Measurements from ENCODE around the gene MYO3A.

The MYO3A gene

DNA sequence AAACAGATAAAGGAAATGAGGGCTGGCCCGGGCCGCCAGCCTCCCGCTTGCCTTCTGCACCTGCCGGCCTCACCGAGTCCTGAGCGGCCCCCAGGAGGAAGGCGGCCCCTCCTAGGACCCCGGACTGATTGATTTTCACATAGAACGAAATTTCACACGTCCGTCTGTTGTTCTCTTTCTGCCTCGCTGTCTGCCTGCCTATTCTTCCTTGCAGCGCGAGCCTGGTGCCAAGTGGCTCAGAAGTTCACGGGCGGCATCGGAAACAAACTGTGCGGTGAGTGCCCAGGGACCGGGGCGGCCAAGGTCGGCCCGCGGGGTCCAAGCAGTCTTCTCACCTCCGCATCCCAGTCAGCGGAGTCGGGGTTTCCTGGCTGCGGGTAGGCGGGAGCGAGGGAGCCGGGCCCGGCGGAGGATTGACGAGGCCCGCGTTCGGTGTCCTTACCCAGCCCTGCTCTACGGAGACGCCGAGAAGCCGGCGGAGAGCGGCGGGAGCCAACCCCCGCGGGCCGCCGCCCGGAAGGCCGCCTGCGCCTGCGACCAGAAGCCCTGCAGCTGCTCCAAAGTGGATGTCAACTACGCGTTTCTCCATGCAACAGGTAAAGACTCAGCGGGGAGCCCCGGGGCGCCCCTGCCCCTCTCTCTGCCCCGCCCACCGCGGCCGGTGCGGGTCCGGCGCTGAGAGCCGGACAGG, 283.5 kb downstream of the MYO3A start:
- no peaks in the 10 kb centered on the region for H4K20me1 ChIP-seq (ENCODE audit: low read depth, low read length)
- H3K9me2 ChIP-seq (replicated peaks; ENCODE audit: insufficient read depth, low read length): no peaks in the 10 kb centered on the region
- H3F3A ChIP-seq (ENCODE audit: insufficient read depth): no peaks in the 10 kb centered on the region
- H3K27me3 ChIP-seq (ENCODE audit: low read length): no peaks in the 10 kb centered on the region
- no peaks in the 10 kb centered on the region for H3K79me2 ChIP-seq (ENCODE audit: insufficient read depth, low read length)
- TF ChIP-seq, protein P1, sequence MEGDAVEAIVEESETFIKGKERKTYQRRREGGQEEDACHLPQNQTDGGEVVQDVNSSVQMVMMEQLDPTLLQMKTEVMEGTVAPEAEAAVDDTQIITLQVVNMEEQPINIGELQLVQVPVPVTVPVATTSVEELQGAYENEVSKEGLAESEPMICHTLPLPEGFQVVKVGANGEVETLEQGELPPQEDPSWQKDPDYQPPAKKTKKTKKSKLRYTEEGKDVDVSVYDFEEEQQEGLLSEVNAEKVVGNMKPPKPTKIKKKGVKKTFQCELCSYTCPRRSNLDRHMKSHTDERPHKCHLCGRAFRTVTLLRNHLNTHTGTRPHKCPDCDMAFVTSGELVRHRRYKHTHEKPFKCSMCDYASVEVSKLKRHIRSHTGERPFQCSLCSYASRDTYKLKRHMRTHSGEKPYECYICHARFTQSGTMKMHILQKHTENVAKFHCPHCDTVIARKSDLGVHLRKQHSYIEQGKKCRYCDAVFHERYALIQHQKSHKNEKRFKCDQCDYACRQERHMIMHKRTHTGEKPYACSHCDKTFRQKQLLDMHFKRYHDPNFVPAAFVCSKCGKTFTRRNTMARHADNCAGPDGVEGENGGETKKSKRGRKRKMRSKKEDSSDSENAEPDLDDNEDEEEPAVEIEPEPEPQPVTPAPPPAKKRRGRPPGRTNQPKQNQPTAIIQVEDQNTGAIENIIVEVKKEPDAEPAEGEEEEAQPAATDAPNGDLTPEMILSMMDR (IDR thresholded peaks at IDR 0.05; ENCODE audit: insufficient read depth, low read length, poor library complexity, severe bottlenecking): no peak
- TF ChIP-seq EZH2phosphoT487 (conservative IDR thresholded peaks at IDR 0.05; ENCODE audit: low read length): no peak
- H3K36me3 ChIP-seq (ENCODE audit: low read length): no peaks in the 10 kb centered on the region
- no peak overlapping the region for H3K27ac ChIP-seq (ENCODE audit: low read depth, low read length)
- no peaks in the 10 kb centered on the region for H3K9me3 ChIP-seq (ENCODE audit: insufficient read depth, low read length)
- no peak overlapping the region for H2AFZ ChIP-seq (ENCODE audit: low read depth, low read length, severe bottlenecking)
- no peak overlapping the region for H3K4me2 ChIP-seq (ENCODE audit: low read depth, low read length, poor library complexity, severe bottlenecking)
- no peak overlapping the region for H3K4me3 ChIP-seq (ENCODE audit: insufficient read depth, low read length, poor library complexity, severe bottlenecking)
- H3K9ac ChIP-seq (ENCODE audit: low read length): no peak overlapping the region

DNA sequence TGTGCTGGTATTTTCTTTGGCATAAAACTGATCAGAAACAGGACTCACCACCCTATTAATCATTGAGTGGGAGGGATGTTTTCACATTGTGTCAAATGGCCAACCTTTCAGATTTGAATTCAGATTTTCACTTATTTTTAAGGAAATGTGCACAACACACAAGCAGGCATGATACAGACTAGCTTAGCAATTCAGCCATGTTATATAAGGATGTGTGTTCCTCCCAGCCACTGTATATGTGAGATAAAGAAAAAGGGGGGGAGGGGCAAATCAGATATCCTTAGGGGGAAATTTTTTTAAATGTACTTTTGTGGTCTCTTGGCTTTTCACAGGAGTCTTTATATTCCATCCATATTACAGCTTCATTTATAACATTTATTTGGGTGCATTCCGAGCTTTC, 285.6 kb downstream of the MYO3A start:
- H3K9ac ChIP-seq (ENCODE audit: low read length): no peak overlapping the region
- H3K9me2 ChIP-seq (replicated peaks; ENCODE audit: insufficient read depth, low read length): no peaks in the 10 kb centered on the region
- H3K4me3 ChIP-seq (ENCODE audit: insufficient read depth, low read length, poor library complexity, severe bottlenecking): no peak overlapping the region
- no peaks in the 10 kb centered on the region for H3K36me3 ChIP-seq (ENCODE audit: low read length)
- no peak overlapping the region for H2AFZ ChIP-seq (ENCODE audit: low read depth, low read length, severe bottlenecking)
- H3K79me2 ChIP-seq (ENCODE audit: insufficient read depth, low read length): no peaks in the 10 kb centered on the region
- H3K9me3 ChIP-seq (ENCODE audit: insufficient read depth, low read length): no peaks in the 10 kb centered on the region
- no peaks in the 10 kb centered on the region for H3K27me3 ChIP-seq (ENCODE audit: low read length)
- H3K4me2 ChIP-seq (ENCODE audit: low read depth, low read length, poor library complexity, severe bottlenecking): no peak overlapping the region
- TF ChIP-seq, protein P1 (IDR thresholded peaks at IDR 0.05; ENCODE audit: insufficient read depth, low read length, poor library complexity, severe bottlenecking): no peak
- no peak for TF ChIP-seq EZH2phosphoT487 (conservative IDR thresholded peaks at IDR 0.05; ENCODE audit: low read length)
- H3F3A ChIP-seq (ENCODE audit: insufficient read depth): no peaks in the 10 kb centered on the region
- H3K27ac ChIP-seq (ENCODE audit: low read depth, low read length): no peak overlapping the region
- no peaks in the 10 kb centered on the region for H4K20me1 ChIP-seq (ENCODE audit: low read depth, low read length)

DNA sequence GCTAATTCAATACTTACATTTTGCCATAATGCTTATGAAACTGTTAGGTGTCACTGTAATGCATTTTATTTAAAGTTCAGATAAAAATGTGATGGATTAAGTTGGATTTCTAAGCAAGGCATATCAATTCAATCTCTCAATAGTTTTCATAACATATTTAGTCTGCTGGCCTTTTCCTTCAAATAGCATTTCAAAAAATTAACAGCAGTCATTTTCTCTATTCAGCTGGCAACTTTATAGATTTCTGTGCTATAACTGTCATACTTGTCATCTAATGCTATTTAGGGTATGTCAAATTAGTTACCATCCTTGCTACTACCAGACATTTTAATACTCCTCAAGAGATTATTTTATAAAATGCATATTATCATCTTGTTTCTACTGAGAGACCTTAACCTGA, 286.9 kb downstream of the MYO3A start:
- no peaks in the 10 kb centered on the region for H3F3A ChIP-seq (ENCODE audit: insufficient read depth)
- no peaks in the 10 kb centered on the region for H3K79me2 ChIP-seq (ENCODE audit: insufficient read depth, low read length)
- H3K4me3 ChIP-seq (ENCODE audit: insufficient read depth, low read length, poor library complexity, severe bottlenecking): no peak overlapping the region
- H4K20me1 ChIP-seq (ENCODE audit: low read depth, low read length): no peaks in the 10 kb centered on the region
- no peaks in the 10 kb centered on the region for H3K9me2 ChIP-seq (replicated peaks; ENCODE audit: insufficient read depth, low read length)
- no peaks in the 10 kb centered on the region for H3K36me3 ChIP-seq (ENCODE audit: low read length)
- H3K27ac ChIP-seq (ENCODE audit: low read depth, low read length): no peak overlapping the region
- H3K9ac ChIP-seq (ENCODE audit: low read length): no peak overlapping the region
- no peak for TF ChIP-seq EZH2phosphoT487 (conservative IDR thresholded peaks at IDR 0.05; ENCODE audit: low read length)
- TF ChIP-seq, protein P1 (IDR thresholded peaks at IDR 0.05; ENCODE audit: insufficient read depth, low read length, poor library complexity, severe bottlenecking): no peak
- no peak overlapping the region for H3K4me2 ChIP-seq (ENCODE audit: low read depth, low read length, poor library complexity, severe bottlenecking)
- H3K9me3 ChIP-seq (ENCODE audit: insufficient read depth, low read length): no peaks in the 10 kb centered on the region
- H2AFZ ChIP-seq (ENCODE audit: low read depth, low read length, severe bottlenecking): no peak overlapping the region
- H3K27me3 ChIP-seq (ENCODE audit: low read length): 0 out of 2 replicates have a peak, but pooled peaks cover 4% of the 10 kb centered on the region

Measured in SU-DHL-6 (cell line).